T-helper 22 cell (primary cell): ENCODE measurements around the gene PCDH15.

ENCODE experiments used
- DNase-seq: peaks from one replicate; pipeline ENCODE4 v3.0.0-alpha.2; 2020; ENCODE audit warnings: low read depth

The PCDH15 gene

DNA sequence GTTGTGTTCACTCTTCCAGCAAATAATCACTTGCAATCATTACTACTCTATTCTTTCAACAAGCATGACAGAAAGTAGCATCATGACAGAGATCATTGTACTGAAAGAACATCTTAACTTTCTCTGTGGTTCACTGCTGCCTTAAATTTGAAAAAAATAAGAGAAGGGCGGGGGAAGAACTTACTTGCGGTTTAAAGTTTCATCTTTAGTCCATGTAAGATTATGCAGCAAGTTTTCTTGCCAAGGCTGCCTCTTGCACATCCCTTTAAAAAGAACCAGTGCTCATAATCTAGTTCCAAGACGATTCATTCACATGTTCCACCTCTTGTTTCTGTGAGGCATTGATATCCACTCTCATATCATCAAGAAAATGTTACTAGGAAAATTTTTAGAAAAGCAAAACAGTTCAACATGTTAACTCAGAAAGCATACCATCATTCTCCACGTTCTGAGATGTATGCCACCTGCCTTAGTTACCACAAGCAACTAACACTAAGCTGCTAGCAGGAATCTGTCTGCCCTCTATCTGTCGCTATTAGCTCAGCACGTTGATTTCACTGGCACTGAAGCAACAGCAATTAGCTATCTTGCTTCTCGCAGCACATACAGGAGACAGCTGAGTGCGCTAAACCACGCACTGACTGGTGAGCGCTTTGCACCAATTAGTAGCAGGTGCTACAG is at the start of gene PCDH15:
TSS of gene PCDH15 (minus strand) at position 491 of the 681 bp plus-strand sequence. CDS start 136,969 bp downstream, outside the sequence.
- no peak for DNase-seq

DNA sequence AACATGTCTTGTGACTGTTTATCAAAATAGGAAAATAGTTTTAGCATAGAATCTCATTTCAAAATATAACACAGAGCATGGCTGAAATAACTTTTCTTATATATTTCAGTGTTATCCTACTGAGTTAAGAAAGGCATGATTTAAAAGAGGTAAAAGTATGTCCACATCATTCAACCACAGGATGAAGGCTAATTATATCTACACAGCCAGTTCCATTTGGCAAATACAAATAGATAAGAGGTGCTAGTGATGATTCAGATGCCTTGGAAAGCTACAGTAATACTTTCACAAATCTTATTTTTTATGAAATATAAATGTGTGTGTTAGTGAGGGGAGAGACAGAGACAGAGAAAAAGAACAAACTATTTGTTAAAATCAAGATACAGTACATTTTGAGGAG is 42.9 kb upstream of the PCDH15 start:
- no peak for DNase-seq

DNA sequence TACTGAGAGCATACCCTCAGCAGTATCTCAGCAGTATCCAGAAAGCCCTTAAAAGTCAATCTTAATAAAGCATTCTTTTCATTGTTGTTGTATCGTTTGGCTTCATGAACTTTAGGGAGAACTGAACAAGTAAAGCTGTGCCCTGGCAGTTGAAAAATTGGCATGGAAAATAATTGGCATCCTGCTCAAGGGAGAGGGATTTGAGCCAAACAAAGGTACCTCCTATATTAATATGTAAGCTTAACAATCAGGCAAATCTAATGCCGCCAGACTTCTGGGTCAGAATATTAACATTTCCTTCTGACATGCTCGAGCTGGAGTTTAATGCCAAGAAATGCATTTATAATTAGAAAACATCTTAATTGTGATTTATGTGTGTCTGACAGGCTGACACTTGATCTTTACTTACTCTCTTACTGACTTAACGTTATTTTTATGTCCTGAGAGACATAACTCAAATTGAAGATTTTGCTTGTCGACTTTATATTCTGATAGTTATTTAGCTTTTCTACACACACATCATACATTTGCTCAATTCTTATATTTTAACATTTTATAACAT is 42.1 kb upstream of the PCDH15 start:
- no peak for DNase-seq

DNA sequence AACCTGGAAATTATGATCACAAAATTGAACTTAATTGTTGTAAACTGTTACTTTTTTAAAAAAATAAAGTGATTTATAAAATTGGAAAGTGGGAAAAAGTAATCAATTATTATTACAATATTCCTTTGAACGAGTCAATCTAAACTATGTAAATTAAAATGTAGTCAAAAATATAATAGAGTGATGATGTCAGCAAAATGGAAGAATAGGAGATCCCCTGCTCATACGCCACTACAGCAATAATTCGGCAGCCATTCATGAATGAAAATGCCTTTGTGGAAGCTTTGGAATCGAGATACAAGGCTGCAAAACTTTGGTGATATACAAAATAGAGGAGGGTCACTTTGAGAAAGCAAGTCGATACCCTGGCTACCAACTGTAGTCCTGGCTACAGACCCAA is 36.4 kb upstream of the PCDH15 start:
- DNase-seq: no peak

DNA sequence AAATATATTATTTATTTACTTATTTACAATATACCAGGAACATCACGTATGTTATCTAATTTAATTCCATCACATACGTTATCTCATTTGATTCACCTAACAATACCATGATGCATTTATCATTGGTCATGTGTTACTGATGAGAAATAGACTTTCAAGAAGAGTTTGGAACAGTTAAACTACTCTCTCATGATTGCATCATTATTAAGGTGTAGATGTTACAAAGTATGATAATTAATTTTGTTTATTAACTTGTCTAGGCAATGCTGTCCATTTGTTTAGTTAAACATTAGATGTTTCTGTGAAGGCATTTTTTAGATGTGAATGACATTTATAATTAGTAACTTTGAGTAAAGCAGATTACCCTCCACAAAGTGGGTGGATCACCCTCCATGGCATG is 32.0 kb upstream of the PCDH15 start:
- DNase-seq: no peak

DNA sequence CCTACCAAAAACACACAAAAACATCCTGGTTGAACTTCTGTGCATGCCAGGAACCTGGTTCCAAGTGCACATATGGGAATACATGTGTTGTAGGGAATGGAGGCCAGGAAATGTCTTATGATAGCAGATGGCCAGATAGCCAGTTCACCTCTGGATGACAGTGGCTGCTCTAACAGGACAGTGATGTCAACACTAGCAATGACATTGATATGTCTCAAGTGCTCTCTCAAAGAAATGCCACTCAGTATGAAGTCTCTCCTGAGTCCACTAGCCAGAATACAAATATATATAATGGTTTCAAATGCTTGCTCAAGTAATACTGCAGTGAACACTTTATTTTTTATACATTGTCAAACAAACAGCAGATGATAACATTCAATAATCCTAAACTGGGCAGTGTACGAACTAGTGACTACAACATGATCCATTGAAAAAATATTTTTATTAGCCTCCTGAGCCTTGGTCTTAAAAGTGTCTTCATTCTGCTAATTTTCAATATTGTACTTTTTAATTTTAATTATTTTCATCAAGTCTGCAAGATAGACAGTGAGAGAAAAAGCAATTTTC is 26.0 kb upstream of the PCDH15 start:
- no peak for DNase-seq

DNA sequence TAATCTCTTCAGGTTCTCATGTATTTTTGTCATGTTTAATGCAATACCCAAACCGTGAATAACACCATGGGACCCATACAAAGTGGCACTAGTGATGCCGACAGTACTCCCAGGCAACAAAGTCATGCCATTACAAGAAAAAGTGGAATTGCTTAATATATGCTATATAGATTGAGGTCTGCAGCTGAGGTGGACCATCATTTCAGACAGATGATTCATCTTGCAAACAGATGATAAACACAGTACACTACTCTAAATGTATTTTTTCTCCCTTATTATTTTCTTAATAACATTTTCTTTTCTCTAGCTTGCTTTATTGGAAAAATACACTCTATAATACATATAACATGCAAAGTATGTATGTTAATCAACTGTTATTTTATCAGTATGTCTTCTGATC is 14.6 kb upstream of the PCDH15 start:
- no peak for DNase-seq

DNA sequence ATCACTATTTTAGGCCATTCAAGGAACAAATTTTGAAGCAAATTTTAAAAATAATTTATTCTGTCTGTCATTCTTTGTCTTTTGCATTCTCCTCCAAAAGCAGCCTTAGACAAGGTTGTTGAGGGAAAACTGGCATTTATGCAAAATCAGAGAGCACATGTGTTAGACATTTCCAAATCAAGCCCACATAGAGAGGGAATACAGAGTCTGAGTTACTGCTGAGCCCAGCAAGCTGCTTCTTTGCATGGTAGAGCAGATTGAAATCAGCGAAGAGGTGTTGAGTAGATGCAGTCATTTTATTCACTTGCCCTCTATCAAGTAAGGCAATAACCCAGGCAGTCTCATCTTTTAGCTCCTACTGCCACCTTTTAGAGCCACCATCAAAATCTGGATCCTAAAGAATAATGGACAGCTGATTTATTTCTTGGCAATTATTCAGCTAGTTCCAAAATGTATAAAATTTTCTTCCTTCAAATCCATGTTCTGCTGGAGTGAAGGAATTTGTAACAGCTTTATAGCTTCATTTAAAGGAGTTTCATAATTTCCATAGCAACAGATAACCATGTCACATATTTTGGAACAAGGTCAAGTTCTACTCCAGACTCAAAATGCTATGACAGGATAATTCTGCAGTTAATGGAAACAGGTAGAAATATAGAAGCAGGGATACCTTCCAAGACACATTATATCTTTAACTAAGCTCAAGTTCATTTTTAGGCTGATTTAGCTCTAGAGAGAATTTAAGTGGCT is 7.3 kb upstream of the PCDH15 start:
- no peak for DNase-seq

DNA sequence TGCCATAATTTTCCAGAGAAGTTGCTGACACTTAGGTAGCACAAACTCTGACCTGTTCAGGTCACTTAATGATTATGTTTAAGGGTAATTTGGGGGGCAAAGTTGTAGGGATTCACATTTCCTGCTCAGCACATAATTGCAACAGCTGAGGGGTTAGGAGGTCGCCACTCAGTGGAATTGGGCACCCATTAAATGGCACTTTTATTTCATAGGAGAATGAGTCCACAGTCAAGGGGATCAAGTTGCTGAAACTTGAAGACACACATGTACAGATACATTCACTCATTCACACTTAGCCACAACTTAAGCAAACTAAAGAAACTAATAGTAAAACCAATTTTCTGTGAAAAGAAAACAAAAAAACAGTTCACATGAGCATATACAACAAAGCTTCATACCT is 1.5 kb downstream of the PCDH15 start:
- no peak for DNase-seq

DNA sequence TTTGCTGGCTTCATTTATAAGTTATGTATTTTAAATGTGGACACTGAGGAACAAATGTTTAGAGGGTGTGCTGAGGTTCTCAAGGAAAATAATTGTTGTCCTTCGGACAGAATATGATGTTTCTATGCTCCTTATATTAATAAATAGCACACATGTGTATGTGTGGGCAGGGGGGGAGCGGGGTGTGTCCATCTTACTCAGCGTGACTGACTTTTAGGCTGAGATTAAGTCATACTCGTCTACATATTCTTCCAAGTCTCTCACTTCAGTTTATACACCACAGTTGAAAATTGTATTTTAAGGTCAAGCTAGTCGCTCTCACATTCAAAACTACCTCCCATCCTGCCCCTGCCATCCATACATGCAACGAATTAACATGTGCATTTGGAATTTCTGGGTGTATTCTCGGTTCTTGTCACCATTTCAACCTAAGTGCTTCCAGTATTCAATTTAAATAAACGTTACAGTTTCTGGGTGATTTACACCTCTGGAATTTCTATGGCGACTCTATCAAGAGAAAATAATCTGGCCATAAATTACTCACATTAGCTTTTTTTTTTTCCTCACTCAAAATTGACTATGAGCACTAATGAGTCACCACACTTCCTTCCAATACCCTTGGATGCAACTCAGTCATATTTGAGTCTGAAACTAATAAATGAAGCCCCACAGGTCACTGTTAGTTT is 3.3 kb downstream of the PCDH15 start:
- DNase-seq: no peak

DNA sequence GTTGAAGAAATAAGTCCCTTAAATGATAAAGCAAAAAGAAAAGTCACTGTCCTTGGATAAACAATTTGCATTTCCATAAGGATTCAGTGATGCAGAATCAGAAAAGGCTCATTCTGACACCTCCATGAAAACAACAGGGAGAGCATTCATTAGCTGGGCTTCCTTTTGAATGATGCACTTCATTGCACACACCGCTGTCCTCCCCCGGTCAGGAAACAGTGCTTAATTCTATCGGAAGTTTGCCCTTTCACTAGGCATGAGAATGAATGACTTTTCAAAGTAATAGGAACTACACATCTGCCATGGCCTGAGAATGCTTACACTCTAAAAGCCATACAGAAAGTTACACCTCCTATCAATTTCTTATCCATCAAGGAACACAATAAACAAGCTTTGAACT is 4.2 kb downstream of the PCDH15 start:
- no peak for DNase-seq

DNA sequence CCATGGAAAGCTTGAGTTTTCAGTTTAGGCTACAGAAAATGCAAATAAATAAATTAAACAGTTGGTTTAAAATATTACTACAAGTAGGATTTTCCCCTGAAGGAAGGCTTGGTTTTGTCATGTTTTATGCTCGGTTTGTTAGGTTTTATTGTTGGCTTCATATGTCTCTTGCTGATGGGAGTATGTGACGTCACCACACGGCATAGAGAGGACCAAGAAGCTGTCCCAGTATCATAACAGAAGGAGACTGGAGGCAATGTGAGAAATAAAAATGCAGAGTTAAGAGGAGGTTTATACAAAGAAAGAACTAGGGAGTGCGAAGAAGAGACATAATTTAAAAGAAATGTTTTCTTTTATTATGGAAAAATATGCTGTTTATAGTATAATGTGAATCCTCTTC is 24.4 kb downstream of the PCDH15 start:
- no peak for DNase-seq

DNA sequence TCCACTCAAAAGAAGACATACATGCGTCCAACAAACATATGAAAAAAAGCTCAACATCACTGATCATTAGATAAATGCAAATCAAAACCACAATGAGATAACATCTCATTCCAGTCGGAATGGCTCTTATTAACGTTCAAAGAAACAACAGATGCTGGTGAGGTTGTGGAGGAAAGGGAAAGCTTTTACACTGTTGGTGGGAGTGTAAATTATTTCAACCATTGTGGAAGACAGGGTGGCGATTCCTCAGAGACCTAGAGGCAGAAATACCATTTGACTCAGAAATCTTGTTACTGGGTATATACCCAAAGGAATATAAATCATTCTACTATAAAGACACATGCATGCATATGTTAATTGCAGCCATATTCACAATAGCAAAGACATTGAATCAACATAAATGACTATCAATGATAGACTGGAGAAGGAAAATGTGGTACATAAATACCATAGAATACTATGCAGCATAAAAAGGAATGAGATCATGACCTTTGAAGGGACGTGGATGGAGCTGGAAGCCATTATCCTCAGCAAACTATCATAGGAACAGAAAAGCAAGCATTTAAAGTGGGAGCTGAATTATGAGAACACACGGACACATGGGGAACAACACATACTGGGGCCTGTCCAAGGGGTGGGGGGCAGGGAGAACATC is 28.4 kb downstream of the PCDH15 start:
- no peak for DNase-seq

DNA sequence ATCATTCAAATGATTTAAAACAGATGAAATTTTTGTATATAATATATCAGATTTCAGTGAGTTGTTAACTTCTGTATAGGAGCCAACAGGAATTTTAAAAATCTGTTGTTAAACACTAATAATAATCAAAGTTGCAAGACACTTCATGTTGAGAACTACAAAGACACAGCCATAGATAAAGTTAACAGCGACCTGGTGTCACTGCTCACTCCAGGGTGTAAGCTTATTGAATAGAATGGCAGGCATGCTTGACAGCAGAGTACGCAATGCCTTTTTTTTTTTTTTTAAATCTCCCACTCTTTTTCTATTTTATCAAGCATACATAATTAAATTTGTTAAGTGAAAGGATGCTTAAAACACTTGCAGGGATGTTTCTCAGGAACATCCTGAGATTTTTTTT is 32.0 kb downstream of the PCDH15 start:
- DNase-seq: no peak

DNA sequence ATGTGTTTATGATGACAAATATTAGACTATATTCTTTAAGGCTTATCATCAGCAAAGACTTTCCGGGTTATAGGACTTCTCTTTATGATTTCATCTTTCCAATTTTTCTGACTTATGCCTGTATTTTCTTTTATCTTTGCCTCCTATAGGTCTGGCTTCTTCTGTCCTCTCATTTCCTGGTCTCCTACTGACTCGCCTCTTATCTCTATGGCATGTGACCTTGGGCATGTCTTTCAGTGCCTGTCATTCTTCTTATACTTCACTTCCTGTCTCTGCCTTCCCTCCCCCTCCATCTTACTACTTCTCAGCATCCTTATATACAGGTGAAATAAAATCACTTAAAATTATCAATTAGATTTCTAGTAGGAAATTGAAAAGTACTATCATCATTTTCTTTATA is 42.2 kb downstream of the PCDH15 start:
- no peak for DNase-seq

DNA sequence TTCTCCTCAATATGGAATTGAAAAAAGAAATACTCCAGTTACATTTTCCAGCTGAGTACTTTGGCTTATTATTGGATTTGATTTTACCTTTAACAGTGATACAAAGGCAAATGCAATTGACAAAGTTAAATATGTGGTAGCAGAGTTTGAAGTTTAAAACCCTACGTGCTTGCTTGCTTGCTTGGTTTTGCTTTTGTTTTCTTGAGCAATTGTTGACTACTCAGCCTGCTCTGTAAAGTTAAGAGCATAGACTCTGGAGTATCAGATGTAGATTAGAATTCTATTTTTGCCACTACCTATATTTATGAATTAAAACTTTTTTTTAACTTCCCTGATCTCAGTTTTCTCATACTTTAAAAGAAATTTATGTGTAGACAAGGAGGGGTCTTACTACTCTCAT is 51.4 kb downstream of the PCDH15 start:
- DNase-seq: no peak

DNA sequence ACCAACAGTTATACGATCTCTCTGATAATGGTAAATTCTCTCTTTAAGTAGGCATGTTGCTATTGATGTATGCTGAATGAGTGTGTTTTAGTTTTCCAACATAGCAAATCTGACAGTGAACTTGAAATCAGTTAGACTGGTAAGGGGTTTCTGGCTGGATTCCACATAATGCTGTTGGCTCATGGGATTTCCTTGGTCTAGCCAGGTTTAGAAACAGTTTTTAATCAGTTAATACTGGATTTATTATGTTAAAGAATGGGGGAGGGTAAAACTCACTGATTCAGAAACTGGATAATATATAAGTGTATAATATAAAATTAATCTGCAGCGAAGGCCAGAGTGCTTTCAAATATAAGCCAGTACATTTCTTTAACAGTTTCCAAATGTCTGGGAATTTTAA is 55.6 kb downstream of the PCDH15 start:
- DNase-seq: no peak

DNA sequence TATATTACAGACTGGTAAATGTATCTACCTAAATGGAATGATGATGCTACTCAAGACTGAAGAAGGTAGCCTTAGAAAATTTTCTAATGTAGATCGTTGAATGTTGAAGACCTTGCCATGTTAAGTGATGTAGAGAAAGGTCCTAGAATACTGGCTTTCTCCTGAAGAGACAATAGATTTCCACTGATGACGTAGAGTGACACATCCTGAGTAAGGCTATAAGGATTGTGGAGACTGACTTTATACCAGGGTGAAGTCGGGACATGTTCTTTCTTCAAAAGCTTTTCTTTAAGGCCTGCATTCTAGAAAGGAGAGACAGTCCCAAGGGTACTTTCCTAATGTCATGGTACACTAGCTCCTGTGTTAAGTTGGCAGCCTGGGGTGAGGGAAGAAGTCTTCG is 58.6 kb downstream of the PCDH15 start:
- DNase-seq: no peak

DNA sequence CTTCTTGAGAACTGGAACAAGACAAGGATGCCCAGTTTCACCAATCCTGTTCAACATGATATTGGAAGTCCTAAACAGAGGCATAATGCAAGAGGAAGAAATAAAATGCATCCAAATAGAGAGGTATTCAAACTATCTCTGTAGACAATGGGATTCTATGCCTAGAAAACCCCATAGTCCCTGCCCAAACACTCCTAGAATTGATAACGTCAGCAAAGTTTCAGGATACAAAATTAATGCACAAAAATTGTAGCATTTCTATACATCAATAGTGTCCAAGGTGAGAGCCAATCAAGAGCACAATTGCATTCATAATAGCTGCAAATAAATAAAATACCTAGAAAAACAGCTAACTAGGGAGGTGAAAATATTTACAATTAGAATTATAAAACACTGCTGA is 72.5 kb downstream of the PCDH15 start:
- no peak for DNase-seq

DNA sequence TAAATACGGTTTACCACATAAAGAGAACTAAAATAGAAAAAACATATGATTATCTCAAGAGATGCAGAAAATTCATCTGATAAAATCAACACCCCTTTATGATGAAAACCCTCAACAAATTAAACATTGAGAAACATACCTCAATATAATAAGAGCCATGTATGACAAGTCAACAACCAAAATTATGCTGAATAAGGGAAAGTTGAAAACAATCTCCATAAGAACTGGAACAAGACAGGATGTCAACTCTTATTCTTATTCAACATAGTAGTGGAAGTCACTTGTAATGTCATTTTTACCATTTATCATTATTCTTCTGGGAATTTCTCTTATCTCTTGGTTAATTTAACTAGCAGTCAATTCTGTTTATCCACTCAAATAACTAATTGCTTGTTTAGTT is 79.0 kb downstream of the PCDH15 start:
- no peak for DNase-seq

DNA sequence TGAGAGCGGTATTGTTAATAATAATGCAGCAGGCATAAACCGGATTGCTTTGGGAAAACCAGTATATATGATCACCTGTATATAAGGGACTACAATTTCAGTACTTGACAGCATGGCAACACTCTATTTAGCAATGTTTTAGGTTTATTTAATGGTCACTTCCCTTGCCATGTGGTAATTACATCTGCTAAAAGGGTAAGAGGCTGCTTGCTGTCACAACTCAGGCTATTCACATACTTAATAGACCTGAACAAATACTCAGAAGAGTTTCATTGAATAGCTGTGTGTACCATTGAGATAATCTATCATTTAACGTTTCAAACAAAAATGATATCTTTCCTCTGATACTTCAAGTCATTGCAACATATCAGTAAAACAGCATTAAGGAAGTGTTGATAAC is 90.1 kb downstream of the PCDH15 start:
- no peak for DNase-seq

DNA sequence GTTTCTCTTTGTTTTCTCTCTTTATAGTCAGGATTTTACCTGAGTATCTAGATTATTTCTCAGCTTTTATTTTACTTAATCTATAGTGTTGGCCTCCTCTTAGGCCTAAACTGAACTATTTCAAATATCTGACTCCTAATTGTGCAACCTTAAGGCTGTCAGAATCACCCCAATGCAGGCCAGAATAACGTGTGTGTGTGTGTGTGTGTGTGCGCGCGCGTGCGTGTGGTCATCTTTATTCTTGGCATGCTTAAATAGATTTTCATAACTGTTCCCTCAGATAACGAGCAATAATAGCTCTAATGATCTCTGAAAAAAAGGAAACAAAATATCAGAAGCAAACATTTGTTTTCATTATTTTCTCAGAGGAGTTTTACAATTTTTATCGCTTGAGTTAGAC is 92.4 kb downstream of the PCDH15 start:
- DNase-seq: no peak
